Esophagus squamous epithelium (tissue), 4 donors: ENCODE measurements around the gene FOLR2.

ENCODE experiments used
- POLR2A ChIP-seq, 4 donors: fragments of 450-650 bp; IDR thresholded peaks; one replicate each; pipeline ENCODE4 v1.6.1; 2017; ENCODE audit warnings: antibody characterized with exemption in 4 of 4, mild to moderate bottlenecking in 4 of 4, moderate library complexity in 3 of 4
- TF ChIP-seq, protein P1 (sequence below), 6 experiments: fragments of 450-650 bp in 4 of 6; fragments of 200-600 bp in 2 of 6; sonication (generic) in 2 of 6; IDR thresholded peaks; one replicate each; pipeline ENCODE4 v1.5.1; 2016 to 2019; ENCODE audit warnings: antibody characterized with exemption in 6 of 6, mild to moderate bottlenecking in 4 of 6, moderate library complexity in 4 of 6

DNA sequence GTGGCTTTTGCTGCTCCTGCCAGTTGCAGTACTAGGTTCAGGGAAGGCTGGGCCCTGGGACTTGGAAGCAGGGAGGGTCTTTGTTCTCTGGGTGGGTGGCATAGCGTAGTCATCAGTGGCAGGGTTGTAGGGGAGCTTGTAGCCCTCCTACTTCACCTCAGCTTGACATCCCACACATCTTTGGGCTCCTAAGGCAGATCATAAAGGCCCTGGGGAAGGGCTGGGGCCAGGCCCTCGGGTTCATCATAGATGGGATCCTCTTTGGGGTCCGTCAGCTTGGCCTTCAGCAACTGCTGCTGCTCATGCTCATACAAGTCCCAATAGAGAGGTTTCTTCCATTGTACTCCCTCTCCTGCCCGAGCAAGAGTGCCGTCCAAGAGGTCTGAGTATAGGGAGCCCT is 33.4 kb downstream of the FOLR2 start:
- TF ChIP-seq, protein P1, sequence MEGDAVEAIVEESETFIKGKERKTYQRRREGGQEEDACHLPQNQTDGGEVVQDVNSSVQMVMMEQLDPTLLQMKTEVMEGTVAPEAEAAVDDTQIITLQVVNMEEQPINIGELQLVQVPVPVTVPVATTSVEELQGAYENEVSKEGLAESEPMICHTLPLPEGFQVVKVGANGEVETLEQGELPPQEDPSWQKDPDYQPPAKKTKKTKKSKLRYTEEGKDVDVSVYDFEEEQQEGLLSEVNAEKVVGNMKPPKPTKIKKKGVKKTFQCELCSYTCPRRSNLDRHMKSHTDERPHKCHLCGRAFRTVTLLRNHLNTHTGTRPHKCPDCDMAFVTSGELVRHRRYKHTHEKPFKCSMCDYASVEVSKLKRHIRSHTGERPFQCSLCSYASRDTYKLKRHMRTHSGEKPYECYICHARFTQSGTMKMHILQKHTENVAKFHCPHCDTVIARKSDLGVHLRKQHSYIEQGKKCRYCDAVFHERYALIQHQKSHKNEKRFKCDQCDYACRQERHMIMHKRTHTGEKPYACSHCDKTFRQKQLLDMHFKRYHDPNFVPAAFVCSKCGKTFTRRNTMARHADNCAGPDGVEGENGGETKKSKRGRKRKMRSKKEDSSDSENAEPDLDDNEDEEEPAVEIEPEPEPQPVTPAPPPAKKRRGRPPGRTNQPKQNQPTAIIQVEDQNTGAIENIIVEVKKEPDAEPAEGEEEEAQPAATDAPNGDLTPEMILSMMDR (IDR thresholded peaks at IDR 0.05): no peak
- no peak for TF ChIP-seq POLR2A (IDR thresholded peaks at IDR 0.05)
